K562 (cell line): Measurements from ENCODE around the gene EPS8L1. TPM values are rescaled to one million over a fixed set of nuclear protein-coding genes. Genes with fewer than 3 reads are reported as not detected.

Experiments used
- DPF2 ChIP-seq: fragments of 450-650 bp; IDR thresholded peaks from 2 replicates; pipeline ENCODE4 v1.6.1; 2016
- JUND ChIP-seq, 2 experiments: IDR thresholded peaks; 2 replicates in 1 of 2; 3 replicates in 1 of 2; pipeline ENCODE4 v1.6.1; 2011; ENCODE audit warnings: borderline replicate concordance in 2 of 2, low read depth in 2 of 2, low read length in 2 of 2, improper control_type of control experiment in 1 of 2, missing biosample characterization in 1 of 2, missing genetic modification characterization in 1 of 2, missing genetic modification reagents in 1 of 2
- OTX1 ChIP-seq: fragments of 450-650 bp; formaldehyde crosslinking; IDR thresholded peaks from 2 replicates; pipeline ENCODE4 v1.4.0; 2022; ENCODE audit warnings: mild to moderate bottlenecking
- SMARCC2 ChIP-seq: fragments of 450-650 bp; IDR thresholded peaks from 2 replicates; pipeline ENCODE4 v1.6.1; 2017; ENCODE audit warnings: antibody characterized with exemption, moderate library complexity, mild to moderate bottlenecking, low read depth
- STAG1 ChIP-seq: sonication (generic); formaldehyde crosslinking; IDR thresholded peaks from 2 replicates; pipeline ENCODE4 v1.5.0; 2020; ENCODE audit warnings: missing genetic modification reagents, borderline replicate concordance
- TEAD4 ChIP-seq, 2 experiments: sonication (generic) in 1 of 2; formaldehyde crosslinking in 1 of 2; IDR thresholded peaks; 2 replicates each; pipeline versions ENCODE4 v1.6.1 to v1.8.0; 2012 to 2022; ENCODE audit warnings: borderline replicate concordance in 1 of 2, inconsistent platforms in 1 of 2, low read length in 1 of 2, mild to moderate bottlenecking in 1 of 2, missing genetic modification reagents in 1 of 2
- ZNF274 ChIP-seq: IDR thresholded peaks from 2 replicates; pipeline ENCODE4 v1.6.1; 2011; ENCODE audit warnings: low read depth, mild to moderate bottlenecking, low read length, moderate library complexity, borderline replicate concordance
- ZNF354B ChIP-seq: fragments of 250-450 bp; sonication (Bioruptor Pico); IDR thresholded peaks from 2 replicates; pipeline ENCODE4 v1.4.0; 2020
- ZNF445 ChIP-seq: fragments of 250-450 bp; sonication (Bioruptor Pico); IDR thresholded peaks from 2 replicates; pipeline ENCODE4 v1.4.0; 2020; ENCODE audit warnings: low read depth, mild to moderate bottlenecking, moderate library complexity
- ZNF766 ChIP-seq: fragments of 200-800 bp; sonication (Bioruptor generic); conservative IDR thresholded peaks from 2 replicates; pipeline ENCODE4 v1.6.1; 2016; ENCODE audit warnings: missing genetic modification characterization, missing compliant biosample characterization
- polyA plus RNA-seq, 8 experiments: library from polyadenylated mRNA; depleted of rRNA in 4 of 8; stranded (reverse) in 5 of 8; unstranded in 3 of 8; fragments of >200 nt; fragmentation: Nextera tagmentation in 2 of 8; fragmentation: Illumina TruSeq in 1 of 8; extraction: Ambion mirVana in 2 of 8; extraction: Trizol in 1 of 8; gene quantifications; 2 replicates each; pipeline versions ENCODE4 v1.2.1 to v1.2.3, GENCODE V29; 2011 to 2014; ENCODE audit warnings: inconsistent platforms in 1 of 8, missing spikeins in 1 of 8
- total RNA-seq, 7 experiments: library from RNA; depleted of rRNA in 6 of 7; stranded (reverse); fragments of >200 nt in 6 of 7; fragmentation: Illumina TruSeq in 2 of 7; extraction: Trizol in 2 of 7; gene quantifications; 2 replicates each; pipeline versions ENCODE4 v1.2.1 to v1.2.3, GENCODE V29; 2011 to 2021; ENCODE audit warnings: low replicate concordance in 1 of 7
- TF ChIP-seq, protein P1 (sequence below), 2 experiments: fragments of 450-650 bp; IDR thresholded peaks; 2 replicates each; pipeline ENCODE4 v1.6.1; 2018; ENCODE audit warnings: mild to moderate bottlenecking in 2 of 2, low read depth in 1 of 2; ENCODE audit not compliant: partially characterized antibody in 2 of 2
- TF ChIP-seq, protein P2 (sequence below): sonication (generic); formaldehyde crosslinking; IDR thresholded peaks from 2 replicates; pipeline ENCODE4 v1.8.0; 2022; ENCODE audit warnings: mild to moderate bottlenecking, missing genetic modification reagents
- TF ChIP-seq, protein P3 (sequence below): sonication (generic); formaldehyde crosslinking; IDR thresholded peaks from 2 replicates; pipeline ENCODE4 v1.8.1; 2023; ENCODE audit warnings: mild to moderate bottlenecking, missing genetic modification reagents
- TF ChIP-seq, protein P4 (sequence below): fragments of 450-650 bp; IDR thresholded peaks from 2 replicates; pipeline ENCODE4 v1.7.0; 2016; ENCODE audit warnings: borderline replicate concordance

EPS8L1 gene
- total and polyA plus RNA-seq, 9 of the 15 experiments (the other 6 are each of a cell fraction or from before 2014, with no cell fraction given), result 0.35 to 22.1 (median 11.9) TPM

DNA sequence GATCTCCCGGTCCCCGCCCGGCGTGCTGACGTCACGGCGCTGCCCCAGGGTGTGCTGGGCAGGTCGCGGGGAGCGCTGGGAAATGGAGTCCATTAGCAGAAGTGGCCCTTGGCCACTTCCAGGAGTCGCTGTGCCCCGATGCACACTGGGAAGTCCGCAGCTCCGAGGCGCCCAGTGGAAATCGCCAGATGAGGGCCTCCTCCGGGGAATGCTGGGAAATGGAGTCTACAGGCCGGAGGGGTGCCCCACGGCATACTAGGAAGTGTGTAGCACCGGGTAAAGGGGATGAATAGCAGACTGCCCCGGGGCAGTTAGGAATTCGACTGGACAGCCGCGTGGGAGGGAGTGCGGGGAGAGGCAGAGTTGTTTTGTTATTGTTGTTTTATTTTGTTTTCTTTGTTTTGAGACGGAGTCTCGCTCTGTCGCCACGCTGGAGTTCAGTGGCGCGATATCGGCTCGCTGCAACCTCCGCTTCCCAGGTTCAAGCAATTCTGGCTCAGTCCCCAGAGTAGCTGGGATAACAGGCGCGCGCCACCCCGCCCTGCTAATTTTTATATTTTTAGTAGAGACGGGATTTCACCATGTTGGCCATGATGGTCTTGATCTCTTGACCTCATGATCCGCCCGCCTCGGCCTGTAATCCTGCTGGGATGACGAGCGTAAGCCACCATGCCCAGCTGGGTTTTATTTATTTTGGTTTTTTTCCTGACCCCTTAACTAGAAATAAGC, 42.2 kb downstream of the EPS8L1 start (continued):
- TF ChIP-seq, protein P1, sequence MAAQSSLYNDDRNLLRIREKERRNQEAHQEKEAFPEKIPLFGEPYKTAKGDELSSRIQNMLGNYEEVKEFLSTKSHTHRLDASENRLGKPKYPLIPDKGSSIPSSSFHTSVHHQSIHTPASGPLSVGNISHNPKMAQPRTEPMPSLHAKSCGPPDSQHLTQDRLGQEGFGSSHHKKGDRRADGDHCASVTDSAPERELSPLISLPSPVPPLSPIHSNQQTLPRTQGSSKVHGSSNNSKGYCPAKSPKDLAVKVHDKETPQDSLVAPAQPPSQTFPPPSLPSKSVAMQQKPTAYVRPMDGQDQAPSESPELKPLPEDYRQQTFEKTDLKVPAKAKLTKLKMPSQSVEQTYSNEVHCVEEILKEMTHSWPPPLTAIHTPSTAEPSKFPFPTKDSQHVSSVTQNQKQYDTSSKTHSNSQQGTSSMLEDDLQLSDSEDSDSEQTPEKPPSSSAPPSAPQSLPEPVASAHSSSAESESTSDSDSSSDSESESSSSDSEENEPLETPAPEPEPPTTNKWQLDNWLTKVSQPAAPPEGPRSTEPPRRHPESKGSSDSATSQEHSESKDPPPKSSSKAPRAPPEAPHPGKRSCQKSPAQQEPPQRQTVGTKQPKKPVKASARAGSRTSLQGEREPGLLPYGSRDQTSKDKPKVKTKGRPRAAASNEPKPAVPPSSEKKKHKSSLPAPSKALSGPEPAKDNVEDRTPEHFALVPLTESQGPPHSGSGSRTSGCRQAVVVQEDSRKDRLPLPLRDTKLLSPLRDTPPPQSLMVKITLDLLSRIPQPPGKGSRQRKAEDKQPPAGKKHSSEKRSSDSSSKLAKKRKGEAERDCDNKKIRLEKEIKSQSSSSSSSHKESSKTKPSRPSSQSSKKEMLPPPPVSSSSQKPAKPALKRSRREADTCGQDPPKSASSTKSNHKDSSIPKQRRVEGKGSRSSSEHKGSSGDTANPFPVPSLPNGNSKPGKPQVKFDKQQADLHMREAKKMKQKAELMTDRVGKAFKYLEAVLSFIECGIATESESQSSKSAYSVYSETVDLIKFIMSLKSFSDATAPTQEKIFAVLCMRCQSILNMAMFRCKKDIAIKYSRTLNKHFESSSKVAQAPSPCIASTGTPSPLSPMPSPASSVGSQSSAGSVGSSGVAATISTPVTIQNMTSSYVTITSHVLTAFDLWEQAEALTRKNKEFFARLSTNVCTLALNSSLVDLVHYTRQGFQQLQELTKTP (IDR thresholded peaks at IDR 0.05; ENCODE audit: low read depth in 1 of 2, partially characterized antibody in 2 of 2), result peak in 1 of 2 experiments; percentile 98
- TF ChIP-seq STAG1, result no peak
- TF ChIP-seq SMARCC2, result 0 out of 2 replicates have a peak, but pooled peaks have one; percentile 49
- TF ChIP-seq JUND (IDR thresholded peaks at IDR 0.05; ENCODE audit: borderline replicate concordance, low read depth, low read length), result peak; percentile 71
- TF ChIP-seq JUND (tag; IDR thresholded peaks at IDR 0.05; ENCODE audit: borderline replicate concordance, low read depth, low read length), result peak; percentile 24; the same call in 1 of the 3 replicates
- TF ChIP-seq, protein P2, sequence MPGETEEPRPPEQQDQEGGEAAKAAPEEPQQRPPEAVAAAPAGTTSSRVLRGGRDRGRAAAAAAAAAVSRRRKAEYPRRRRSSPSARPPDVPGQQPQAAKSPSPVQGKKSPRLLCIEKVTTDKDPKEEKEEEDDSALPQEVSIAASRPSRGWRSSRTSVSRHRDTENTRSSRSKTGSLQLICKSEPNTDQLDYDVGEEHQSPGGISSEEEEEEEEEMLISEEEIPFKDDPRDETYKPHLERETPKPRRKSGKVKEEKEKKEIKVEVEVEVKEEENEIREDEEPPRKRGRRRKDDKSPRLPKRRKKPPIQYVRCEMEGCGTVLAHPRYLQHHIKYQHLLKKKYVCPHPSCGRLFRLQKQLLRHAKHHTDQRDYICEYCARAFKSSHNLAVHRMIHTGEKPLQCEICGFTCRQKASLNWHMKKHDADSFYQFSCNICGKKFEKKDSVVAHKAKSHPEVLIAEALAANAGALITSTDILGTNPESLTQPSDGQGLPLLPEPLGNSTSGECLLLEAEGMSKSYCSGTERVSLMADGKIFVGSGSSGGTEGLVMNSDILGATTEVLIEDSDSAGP (CRISPR knock-in tag), result no peak
- no peak for TF ChIP-seq ZNF274
- peak; percentile 53; the same call in 1 of the 2 replicates for TF ChIP-seq ZNF445 (CRISPR knock-in tag)
- TF ChIP-seq DPF2, result peak; percentile 41
- peak; percentile 97 for TF ChIP-seq ZNF766
- TF ChIP-seq TEAD4 (IDR thresholded peaks at IDR 0.05; ENCODE audit: low read length), result peak; percentile 39
- TF ChIP-seq TEAD4 (CRISPR knock-in tag; IDR thresholded peaks at IDR 0.05; ENCODE audit: borderline replicate concordance), result no peak
- peak; percentile 80; the same call in 1 of the 2 replicates for TF ChIP-seq OTX1
- TF ChIP-seq, protein P3, sequence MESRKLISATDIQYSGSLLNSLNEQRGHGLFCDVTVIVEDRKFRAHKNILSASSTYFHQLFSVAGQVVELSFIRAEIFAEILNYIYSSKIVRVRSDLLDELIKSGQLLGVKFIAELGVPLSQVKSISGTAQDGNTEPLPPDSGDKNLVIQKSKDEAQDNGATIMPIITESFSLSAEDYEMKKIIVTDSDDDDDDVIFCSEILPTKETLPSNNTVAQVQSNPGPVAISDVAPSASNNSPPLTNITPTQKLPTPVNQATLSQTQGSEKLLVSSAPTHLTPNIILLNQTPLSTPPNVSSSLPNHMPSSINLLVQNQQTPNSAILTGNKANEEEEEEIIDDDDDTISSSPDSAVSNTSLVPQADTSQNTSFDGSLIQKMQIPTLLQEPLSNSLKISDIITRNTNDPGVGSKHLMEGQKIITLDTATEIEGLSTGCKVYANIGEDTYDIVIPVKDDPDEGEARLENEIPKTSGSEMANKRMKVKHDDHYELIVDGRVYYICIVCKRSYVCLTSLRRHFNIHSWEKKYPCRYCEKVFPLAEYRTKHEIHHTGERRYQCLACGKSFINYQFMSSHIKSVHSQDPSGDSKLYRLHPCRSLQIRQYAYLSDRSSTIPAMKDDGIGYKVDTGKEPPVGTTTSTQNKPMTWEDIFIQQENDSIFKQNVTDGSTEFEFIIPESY (CRISPR knock-in tag), result peak; percentile 56; the same call in 1 of the 2 replicates
- TF ChIP-seq, protein P4, sequence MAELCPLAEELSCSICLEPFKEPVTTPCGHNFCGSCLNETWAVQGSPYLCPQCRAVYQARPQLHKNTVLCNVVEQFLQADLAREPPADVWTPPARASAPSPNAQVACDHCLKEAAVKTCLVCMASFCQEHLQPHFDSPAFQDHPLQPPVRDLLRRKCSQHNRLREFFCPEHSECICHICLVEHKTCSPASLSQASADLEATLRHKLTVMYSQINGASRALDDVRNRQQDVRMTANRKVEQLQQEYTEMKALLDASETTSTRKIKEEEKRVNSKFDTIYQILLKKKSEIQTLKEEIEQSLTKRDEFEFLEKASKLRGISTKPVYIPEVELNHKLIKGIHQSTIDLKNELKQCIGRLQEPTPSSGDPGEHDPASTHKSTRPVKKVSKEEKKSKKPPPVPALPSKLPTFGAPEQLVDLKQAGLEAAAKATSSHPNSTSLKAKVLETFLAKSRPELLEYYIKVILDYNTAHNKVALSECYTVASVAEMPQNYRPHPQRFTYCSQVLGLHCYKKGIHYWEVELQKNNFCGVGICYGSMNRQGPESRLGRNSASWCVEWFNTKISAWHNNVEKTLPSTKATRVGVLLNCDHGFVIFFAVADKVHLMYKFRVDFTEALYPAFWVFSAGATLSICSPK, result no peak
- TF ChIP-seq ZNF354B (CRISPR knock-in tag), result no peak
